OCI-LY7 (cell line): ENCODE measurements around the gene MYOF.

ENCODE experiments used
- EZH2phosphoT487 ChIP-seq: fragments of 200-600 bp; sonication (generic); IDR thresholded peaks from 2 replicates; pipeline ENCODE4 v1.6.1; 2018; ENCODE audit warnings: low read depth, borderline replicate concordance, mild to moderate bottlenecking, mixed run types, antibody characterized with exemption, low read length, moderate library complexity, mixed read lengths
- TF ChIP-seq, protein P1 (sequence below): fragments of 200-600 bp; sonication (generic); conservative IDR thresholded peaks from 2 replicates; pipeline ENCODE4 v1.5.1; 2014; ENCODE audit warnings: mild to moderate bottlenecking, antibody characterized with exemption, low read length, moderate library complexity, mixed read lengths

DNA sequence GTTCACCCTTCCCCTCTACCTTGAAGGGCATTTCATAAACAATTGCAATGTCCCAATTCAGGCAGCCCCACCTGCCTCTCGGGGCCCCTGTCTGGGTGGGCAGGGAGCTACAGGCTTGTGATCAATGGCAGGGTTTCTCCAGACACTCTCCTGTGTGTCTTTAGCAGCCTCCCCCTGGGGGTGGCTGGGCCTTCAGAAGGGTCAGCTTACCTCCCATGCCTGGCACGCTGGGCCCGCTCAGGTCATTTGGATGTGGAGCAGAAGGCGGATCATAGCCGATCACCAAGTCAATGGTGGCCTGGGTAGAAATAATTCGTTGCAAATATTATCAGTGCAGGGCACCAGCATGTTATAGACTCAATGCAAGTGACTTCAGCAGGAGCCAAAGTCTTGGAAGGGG, 56.3 kb downstream of the MYOF start:
- TF ChIP-seq, protein P1, sequence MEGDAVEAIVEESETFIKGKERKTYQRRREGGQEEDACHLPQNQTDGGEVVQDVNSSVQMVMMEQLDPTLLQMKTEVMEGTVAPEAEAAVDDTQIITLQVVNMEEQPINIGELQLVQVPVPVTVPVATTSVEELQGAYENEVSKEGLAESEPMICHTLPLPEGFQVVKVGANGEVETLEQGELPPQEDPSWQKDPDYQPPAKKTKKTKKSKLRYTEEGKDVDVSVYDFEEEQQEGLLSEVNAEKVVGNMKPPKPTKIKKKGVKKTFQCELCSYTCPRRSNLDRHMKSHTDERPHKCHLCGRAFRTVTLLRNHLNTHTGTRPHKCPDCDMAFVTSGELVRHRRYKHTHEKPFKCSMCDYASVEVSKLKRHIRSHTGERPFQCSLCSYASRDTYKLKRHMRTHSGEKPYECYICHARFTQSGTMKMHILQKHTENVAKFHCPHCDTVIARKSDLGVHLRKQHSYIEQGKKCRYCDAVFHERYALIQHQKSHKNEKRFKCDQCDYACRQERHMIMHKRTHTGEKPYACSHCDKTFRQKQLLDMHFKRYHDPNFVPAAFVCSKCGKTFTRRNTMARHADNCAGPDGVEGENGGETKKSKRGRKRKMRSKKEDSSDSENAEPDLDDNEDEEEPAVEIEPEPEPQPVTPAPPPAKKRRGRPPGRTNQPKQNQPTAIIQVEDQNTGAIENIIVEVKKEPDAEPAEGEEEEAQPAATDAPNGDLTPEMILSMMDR: no peak
- TF ChIP-seq EZH2phosphoT487: no peak
